Measurements from ENCODE around the gene PAPPA.

DNA sequence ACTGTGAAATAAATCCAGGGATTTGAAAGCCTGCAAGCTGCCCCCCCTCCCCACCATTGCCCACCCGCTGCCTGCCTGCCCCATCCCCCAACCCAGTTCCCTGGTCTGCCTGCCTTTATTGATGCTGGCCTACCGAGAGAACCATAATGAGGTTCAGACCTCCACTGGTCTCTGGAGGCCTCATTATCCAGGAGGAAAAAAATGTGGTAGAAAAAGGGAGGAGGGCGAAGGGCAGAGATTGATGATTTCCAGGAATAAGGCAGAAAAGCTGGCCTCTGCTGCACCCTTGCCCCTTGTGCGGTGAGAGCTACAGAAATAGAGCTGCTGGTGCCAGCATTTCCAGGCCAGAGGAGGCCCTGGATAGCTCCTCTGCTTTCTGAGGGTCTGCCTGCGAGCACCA, 216.1 kb downstream of the PAPPA start:
- TF ChIP-seq, protein P1, sequence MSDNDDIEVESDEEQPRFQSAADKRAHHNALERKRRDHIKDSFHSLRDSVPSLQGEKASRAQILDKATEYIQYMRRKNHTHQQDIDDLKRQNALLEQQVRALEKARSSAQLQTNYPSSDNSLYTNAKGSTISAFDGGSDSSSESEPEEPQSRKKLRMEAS (IDR thresholded peaks at IDR 0.05; ENCODE audit: low read depth): no peak
- TF ChIP-seq, protein P2, sequence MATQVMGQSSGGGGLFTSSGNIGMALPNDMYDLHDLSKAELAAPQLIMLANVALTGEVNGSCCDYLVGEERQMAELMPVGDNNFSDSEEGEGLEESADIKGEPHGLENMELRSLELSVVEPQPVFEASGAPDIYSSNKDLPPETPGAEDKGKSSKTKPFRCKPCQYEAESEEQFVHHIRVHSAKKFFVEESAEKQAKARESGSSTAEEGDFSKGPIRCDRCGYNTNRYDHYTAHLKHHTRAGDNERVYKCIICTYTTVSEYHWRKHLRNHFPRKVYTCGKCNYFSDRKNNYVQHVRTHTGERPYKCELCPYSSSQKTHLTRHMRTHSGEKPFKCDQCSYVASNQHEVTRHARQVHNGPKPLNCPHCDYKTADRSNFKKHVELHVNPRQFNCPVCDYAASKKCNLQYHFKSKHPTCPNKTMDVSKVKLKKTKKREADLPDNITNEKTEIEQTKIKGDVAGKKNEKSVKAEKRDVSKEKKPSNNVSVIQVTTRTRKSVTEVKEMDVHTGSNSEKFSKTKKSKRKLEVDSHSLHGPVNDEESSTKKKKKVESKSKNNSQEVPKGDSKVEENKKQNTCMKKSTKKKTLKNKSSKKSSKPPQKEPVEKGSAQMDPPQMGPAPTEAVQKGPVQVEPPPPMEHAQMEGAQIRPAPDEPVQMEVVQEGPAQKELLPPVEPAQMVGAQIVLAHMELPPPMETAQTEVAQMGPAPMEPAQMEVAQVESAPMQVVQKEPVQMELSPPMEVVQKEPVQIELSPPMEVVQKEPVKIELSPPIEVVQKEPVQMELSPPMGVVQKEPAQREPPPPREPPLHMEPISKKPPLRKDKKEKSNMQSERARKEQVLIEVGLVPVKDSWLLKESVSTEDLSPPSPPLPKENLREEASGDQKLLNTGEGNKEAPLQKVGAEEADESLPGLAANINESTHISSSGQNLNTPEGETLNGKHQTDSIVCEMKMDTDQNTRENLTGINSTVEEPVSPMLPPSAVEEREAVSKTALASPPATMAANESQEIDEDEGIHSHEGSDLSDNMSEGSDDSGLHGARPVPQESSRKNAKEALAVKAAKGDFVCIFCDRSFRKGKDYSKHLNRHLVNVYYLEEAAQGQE (IDR thresholded peaks at IDR 0.05; ENCODE audit: low read depth, low read length): no peak
- no peak for TF ChIP-seq FOXM1 (IDR thresholded peaks at IDR 0.05; ENCODE audit: low read depth)
- TF ChIP-seq TAF1 (IDR thresholded peaks at IDR 0.05; ENCODE audit: borderline replicate concordance, low read depth, low read length): no peak
- TF ChIP-seq, protein P3, sequence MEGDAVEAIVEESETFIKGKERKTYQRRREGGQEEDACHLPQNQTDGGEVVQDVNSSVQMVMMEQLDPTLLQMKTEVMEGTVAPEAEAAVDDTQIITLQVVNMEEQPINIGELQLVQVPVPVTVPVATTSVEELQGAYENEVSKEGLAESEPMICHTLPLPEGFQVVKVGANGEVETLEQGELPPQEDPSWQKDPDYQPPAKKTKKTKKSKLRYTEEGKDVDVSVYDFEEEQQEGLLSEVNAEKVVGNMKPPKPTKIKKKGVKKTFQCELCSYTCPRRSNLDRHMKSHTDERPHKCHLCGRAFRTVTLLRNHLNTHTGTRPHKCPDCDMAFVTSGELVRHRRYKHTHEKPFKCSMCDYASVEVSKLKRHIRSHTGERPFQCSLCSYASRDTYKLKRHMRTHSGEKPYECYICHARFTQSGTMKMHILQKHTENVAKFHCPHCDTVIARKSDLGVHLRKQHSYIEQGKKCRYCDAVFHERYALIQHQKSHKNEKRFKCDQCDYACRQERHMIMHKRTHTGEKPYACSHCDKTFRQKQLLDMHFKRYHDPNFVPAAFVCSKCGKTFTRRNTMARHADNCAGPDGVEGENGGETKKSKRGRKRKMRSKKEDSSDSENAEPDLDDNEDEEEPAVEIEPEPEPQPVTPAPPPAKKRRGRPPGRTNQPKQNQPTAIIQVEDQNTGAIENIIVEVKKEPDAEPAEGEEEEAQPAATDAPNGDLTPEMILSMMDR (IDR thresholded peaks at IDR 0.05): no peak
- TF ChIP-seq TEAD4 (IDR thresholded peaks at IDR 0.05; ENCODE audit: borderline replicate concordance, insufficient read depth): no peak
- no peak for TF ChIP-seq CHD2 (IDR thresholded peaks at IDR 0.05; ENCODE audit: low read length, partially characterized antibody)
- TF ChIP-seq ZBTB33 (IDR thresholded peaks at IDR 0.05; ENCODE audit: borderline replicate concordance, low read depth): no peak
- no peak for TF ChIP-seq SIN3A (IDR thresholded peaks at IDR 0.05; ENCODE audit: borderline replicate concordance, low read depth, low read length)
